H1 (cell line): ENCODE measurements around the gene CEACAM8.

Experiments
- CTCF ChIP-seq, 3 experiments: IDR thresholded peaks; 1 replicate in 2 of 3; 2 replicates in 1 of 3; pipeline versions ENCODE4 v1.5.1 to v1.6.1; 2011; ENCODE audit warnings: low read length in 3 of 3, mild to moderate bottlenecking in 3 of 3, inconsistent platforms in 2 of 3, low read depth in 1 of 3, moderate library complexity in 1 of 3; ENCODE audit not compliant: insufficient read depth in 1 of 3; ENCODE audit errors: control extremely low read depth in 1 of 3
- EZH2 ChIP-seq: fragments of 200-600 bp; sonication (generic); IDR thresholded peaks from 2 replicates; pipeline ENCODE4 v1.7.1; 2012; ENCODE audit warnings: low read depth, mild to moderate bottlenecking, moderate library complexity, low read length, inconsistent platforms; ENCODE audit not compliant: severe bottlenecking
- MAX ChIP-seq: IDR thresholded peaks from 2 replicates; pipeline ENCODE4 v1.6.1; 2012; ENCODE audit warnings: inconsistent platforms
- PHF8 ChIP-seq: fragments of 200-600 bp; sonication (generic); conservative IDR thresholded peaks from 2 replicates; pipeline ENCODE4 v1.7.1; 2012; ENCODE audit warnings: low read depth, mild to moderate bottlenecking, inconsistent platforms, low read length, moderate library complexity
- POLR2A ChIP-seq, 2 experiments: IDR thresholded peaks; 1 replicate in 1 of 2; 2 replicates in 1 of 2; pipeline ENCODE4 v1.6.1; 2011; ENCODE audit warnings: low read depth in 2 of 2, low read length in 2 of 2, mild to moderate bottlenecking in 2 of 2; ENCODE audit errors: control extremely low read depth in 1 of 2

- TF ChIP-seq PHF8 = no peak
- no peak for TF ChIP-seq EZH2
- TF ChIP-seq POLR2A (IDR thresholded peaks at IDR 0.05; ENCODE audit: control extremely low read depth in 1 of 2, low read depth in 2 of 2, low read length in 2 of 2) = no peak
- TF ChIP-seq MAX = no peak
- no peak for TF ChIP-seq CTCF (IDR thresholded peaks at IDR 0.05; ENCODE audit: control extremely low read depth in 1 of 3, insufficient read depth in 1 of 3, low read depth in 1 of 3, low read length in 3 of 3)
These were observed 10.3 kb downstream of the CEACAM8 start for GRCh38 chr19:42584466-42584865.
